SH-SY5Y (cell line): ENCODE results near the gene DCBLD2.

ENCODE experiments used
- GATA2 ChIP-seq: IDR thresholded peaks from 2 replicates; pipeline ENCODE4 v1.6.1; 2011; ENCODE audit warnings: mild to moderate bottlenecking, low read depth, low read length
- GATA3 ChIP-seq: IDR thresholded peaks from 2 replicates; pipeline ENCODE4 v1.6.1; 2011; ENCODE audit warnings: low read depth, mild to moderate bottlenecking, low read length, moderate library complexity

DNA sequence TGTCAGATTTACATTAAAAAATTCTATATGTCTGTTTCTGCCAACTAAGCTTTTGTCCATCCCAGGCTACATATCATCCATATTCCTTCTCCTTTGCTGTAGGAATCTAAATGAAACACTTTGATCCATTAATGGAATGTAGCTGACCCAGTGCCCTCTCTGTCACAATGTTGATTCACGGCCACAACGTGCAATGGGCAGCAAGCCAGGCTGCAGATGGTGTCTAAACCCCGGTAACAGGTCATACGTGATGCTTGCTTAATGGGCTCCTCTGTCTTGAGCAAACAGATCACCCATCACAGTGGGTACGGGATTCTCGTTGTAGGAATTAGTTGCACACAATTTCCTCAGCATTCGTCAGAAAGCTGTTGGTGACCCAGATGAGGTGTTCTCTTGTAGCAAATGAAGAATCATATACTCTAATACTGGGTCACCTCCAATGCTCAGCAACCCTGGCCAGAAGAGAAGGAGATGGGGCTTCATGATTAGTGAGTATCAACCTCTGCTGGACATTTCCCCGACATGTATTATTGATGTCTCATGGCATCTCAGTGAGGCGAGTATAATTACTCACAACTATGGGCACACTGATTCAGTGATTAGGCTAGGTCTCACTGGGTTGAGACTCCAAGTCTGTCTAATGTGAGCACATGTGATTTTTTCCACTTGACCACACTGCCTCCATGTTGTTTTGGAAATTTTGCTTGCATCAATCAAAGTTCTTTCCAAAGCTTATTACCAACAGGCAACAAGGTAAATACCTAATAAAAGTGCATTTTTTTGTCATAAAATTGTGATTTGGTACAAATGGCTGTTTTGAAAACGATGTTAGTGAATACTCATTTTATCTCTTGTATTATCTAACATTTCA is 12.9 kb upstream of the DCBLD2 start:
- no peak for TF ChIP-seq GATA2
- no peak for TF ChIP-seq GATA3
